ENCODE results near the gene FASTK. TPM values are rescaled to one million over a fixed set of nuclear protein-coding genes. Genes with fewer than 3 reads are reported as not detected.

FASTK gene
- total and polyA plus RNA-seq, 4 donors = 28.9 to 108 (median 89.9) TPM

DNA sequence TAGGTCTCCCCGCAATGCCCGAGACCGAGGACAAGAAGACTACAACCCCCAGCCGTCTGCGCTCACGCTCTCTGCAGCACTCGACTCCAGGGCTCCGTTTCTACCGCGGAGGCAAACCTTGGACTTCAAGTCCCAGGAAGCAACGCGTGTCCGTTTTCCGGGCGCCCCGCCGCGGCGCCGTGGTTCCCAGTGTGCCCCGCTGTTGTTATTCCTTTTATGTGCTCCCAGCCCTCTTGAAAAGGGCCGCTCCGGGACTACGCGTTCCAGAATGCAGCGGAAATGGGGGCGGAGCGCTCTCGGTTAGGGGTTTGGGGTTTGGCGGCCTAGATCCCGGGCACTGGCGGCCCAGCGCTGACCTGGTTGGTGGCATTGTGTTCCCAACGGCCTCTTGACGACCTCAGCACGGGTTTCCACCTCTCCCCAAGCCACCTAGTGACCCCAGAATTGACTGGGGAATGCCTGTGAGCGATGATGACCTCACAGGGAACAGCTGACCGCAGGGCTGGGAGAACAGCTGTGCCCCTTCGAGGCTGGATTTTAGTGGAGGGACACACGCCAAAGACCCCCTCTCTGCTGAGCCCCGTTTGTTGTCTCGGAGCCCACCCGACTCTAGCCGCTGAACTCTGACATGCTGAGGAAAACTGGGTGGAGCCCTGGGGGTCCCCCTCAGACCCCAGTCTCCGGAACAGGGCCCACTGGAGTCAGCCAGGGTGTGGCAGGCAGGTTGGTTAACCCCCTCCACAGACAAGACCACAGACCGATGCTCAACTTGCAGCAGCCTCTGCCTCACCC lies 22.4 kb downstream of the FASTK start:
- ATAC-seq (ENCODE audit: insufficient read depth, low FRiP score) (peak; percentile 87), DNase-seq (peak; percentile 99 to 100 (median 100))
- Histone ChIP-seq H3K9me3 (ENCODE audit: control insufficient read depth in 4 of 4, insufficient read depth in 3 of 4, low read length in 3 of 4) (no peaks in the 10 kb centered on the region), H3K9ac (ENCODE audit: insufficient read depth in 1 of 2, low read length in 2 of 2) (peak overlapping the region; percentile 42 to 93), H3K4me3 (peak overlapping the region; percentile 42), H3K36me3 (ENCODE audit: control insufficient read depth in 4 of 4, insufficient read depth in 4 of 4, low read length in 4 of 4) (peaks cover 0 to 5% (median 0%) of the 10 kb centered on the region in 4 donors), H3K27ac (ENCODE audit: low read depth in 1 of 2, low read length in 1 of 2) (peak overlapping the region; percentile 96), H3K27me3 (ENCODE audit: control insufficient read depth in 3 of 3, insufficient read depth in 3 of 3, low read length in 2 of 3) (no peaks in the 10 kb centered on the region), H3K4me1 (ENCODE audit: control insufficient read depth in 5 of 5, insufficient read depth in 5 of 5, low read length in 5 of 5) (peaks cover 12 to 44% (median 26%) of the 10 kb centered on the region in 5 donors)
- TF ChIP-seq, protein P1, sequence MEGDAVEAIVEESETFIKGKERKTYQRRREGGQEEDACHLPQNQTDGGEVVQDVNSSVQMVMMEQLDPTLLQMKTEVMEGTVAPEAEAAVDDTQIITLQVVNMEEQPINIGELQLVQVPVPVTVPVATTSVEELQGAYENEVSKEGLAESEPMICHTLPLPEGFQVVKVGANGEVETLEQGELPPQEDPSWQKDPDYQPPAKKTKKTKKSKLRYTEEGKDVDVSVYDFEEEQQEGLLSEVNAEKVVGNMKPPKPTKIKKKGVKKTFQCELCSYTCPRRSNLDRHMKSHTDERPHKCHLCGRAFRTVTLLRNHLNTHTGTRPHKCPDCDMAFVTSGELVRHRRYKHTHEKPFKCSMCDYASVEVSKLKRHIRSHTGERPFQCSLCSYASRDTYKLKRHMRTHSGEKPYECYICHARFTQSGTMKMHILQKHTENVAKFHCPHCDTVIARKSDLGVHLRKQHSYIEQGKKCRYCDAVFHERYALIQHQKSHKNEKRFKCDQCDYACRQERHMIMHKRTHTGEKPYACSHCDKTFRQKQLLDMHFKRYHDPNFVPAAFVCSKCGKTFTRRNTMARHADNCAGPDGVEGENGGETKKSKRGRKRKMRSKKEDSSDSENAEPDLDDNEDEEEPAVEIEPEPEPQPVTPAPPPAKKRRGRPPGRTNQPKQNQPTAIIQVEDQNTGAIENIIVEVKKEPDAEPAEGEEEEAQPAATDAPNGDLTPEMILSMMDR (IDR thresholded peaks at IDR 0.05; ENCODE audit: control extremely low read depth, extremely low read depth) = no peak
- WGBS, 2 donors = 1% methylated on average over 46 of the region's 46 CpGs

DNA sequence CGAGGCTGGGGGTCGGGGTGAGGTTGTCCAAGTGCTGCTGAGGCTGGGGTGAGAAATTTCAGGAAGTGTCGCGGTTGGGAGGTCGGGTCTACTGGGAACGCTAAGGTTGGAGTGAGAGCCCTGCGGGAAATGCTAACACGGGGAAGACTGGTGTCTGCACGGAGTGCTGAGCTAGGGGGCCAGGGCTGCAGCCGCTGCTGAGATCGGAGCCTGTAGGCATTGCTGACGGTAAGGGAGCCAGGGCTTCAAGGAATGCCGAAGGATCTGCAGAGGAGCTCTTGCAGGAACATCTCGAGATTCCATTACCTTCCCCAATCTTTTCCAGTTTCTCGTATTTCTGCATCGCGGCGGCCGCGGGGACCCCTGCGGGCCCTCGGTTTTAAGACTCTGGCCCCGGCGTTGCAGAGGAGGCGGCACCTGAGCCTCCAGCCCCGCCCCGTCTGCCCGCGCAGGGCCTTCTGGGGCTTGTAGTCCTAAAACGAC lies 23.1 kb downstream of the FASTK start, which contains the start of gene CDK5:
CDK5 (minus strand) TSS at position 392 of the 483 bp plus-strand sequence; CDS start at position 343, 49 bp downstream.
- no peak for ATAC-seq (ENCODE audit: insufficient read depth, low FRiP score)
- 0 to 1% methylated on average over 30 of the region's 30 CpGs for WGBS, 2 donors

GRCh38 chr7:151056666-151057505 lies 23.7 kb downstream of the FASTK start:
- H3K9ac ChIP-seq (ENCODE audit: insufficient read depth in 1 of 2, low read length in 2 of 2) = no peak overlapping the region
- peak overlapping the region; percentile 62 for H3K4me3 ChIP-seq
- 34 to 54% methylated on average over 29 of the region's 29 CpGs for WGBS, 2 donors
- TF ChIP-seq, protein P1 (IDR thresholded peaks at IDR 0.05; ENCODE audit: control extremely low read depth, extremely low read depth) = no peak
- peaks cover 0 to 2% (median 0%) of the 10 kb centered on the region in 4 donors for H3K36me3 ChIP-seq (ENCODE audit: control insufficient read depth in 4 of 4, insufficient read depth in 4 of 4, low read length in 4 of 4)
- H3K27ac ChIP-seq (ENCODE audit: low read depth in 1 of 2, low read length in 1 of 2) = no peak overlapping the region
- H3K27me3 ChIP-seq (ENCODE audit: control insufficient read depth in 3 of 3, insufficient read depth in 3 of 3, low read length in 2 of 3) = no peaks in the 10 kb centered on the region
- ATAC-seq (ENCODE audit: insufficient read depth, low FRiP score) = no peak
- peaks cover 11 to 41% (median 21%) of the 10 kb centered on the region in 5 donors for H3K4me1 ChIP-seq (ENCODE audit: control insufficient read depth in 5 of 5, insufficient read depth in 5 of 5, low read length in 5 of 5)
- no peaks in the 10 kb centered on the region for H3K9me3 ChIP-seq (ENCODE audit: control insufficient read depth in 4 of 4, insufficient read depth in 3 of 4, low read length in 3 of 4)
- DNase-seq = no peak

More for the DNA sequence above, 23.1 kb downstream of the FASTK start, which contains the start of gene CDK5:
- DNase-seq = no peak
- H3K36me3 ChIP-seq (ENCODE audit: control insufficient read depth in 4 of 4, insufficient read depth in 4 of 4, low read length in 4 of 4) = peaks cover 0 to 5% (median 0%) of the 10 kb centered on the region in 4 donors
- TF ChIP-seq, protein P1 (IDR thresholded peaks at IDR 0.05; ENCODE audit: control extremely low read depth, extremely low read depth) = no peak
- H3K4me3 ChIP-seq = peak within 1 kb of the TSS; percentile 62
- no peaks in the 10 kb centered on the region for H3K9me3 ChIP-seq (ENCODE audit: control insufficient read depth in 4 of 4, insufficient read depth in 3 of 4, low read length in 3 of 4)
- H3K27me3 ChIP-seq (ENCODE audit: control insufficient read depth in 3 of 3, insufficient read depth in 3 of 3, low read length in 2 of 3) = no peaks in the 10 kb centered on the region
- peak within 1 kb of the TSS; percentile 42 to 93 for H3K9ac ChIP-seq (ENCODE audit: insufficient read depth in 1 of 2, low read length in 2 of 2)
- peak within 1 kb of the TSS; percentile 96 for H3K27ac ChIP-seq (ENCODE audit: low read depth in 1 of 2, low read length in 1 of 2)
- H3K4me1 ChIP-seq (ENCODE audit: control insufficient read depth in 5 of 5, insufficient read depth in 5 of 5, low read length in 5 of 5) = peaks cover 12 to 44% (median 25%) of the 10 kb centered on the region in 5 donors

All from lung (tissue), 12 donors.